ENCODE results near the gene FARSA.

DNA sequence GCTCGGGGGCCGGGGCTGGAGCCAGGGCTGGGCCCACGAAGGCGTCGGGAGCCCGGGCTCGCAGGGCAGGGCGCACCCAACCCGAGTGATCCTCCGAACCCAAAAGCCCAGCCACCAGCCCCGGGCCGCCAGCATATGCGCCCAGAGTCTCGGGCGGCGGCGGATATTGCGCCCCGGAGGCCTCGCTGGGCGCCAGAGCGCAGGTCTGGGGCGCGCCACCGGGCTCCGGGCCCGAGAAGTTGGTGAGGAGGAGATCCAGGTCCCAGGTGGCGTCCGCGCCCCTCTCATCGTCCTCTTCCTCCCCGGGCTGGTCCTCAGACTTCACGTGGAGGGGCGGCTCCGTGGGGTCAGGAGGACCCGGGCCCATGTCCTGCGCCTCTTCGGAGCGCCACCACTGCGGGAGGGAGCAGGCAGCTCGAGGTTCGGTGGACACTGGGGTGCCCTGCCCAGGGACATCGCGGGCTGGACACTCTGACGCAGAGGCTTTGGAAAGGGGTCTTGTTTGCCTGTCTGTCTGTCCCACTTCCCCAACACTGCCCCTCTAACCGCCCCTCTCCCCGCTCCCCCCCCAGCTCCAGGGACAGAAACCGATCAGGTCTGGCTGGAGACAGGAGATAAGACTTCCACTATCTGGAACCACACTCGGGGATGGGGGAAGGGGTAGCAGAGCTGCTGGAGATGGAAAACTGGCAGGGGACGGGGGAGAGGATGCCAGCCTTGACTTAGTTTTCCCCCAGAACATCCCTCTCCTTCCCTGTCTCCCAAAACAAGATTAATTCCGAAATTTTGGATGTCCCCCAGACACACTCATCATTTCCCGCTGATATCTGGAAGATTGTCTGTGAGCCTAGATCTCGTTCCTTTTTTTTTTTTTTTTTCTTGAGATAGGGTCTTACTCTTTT lies 47.5 kb downstream of the FARSA start:
- TF ChIP-seq, protein P1, sequence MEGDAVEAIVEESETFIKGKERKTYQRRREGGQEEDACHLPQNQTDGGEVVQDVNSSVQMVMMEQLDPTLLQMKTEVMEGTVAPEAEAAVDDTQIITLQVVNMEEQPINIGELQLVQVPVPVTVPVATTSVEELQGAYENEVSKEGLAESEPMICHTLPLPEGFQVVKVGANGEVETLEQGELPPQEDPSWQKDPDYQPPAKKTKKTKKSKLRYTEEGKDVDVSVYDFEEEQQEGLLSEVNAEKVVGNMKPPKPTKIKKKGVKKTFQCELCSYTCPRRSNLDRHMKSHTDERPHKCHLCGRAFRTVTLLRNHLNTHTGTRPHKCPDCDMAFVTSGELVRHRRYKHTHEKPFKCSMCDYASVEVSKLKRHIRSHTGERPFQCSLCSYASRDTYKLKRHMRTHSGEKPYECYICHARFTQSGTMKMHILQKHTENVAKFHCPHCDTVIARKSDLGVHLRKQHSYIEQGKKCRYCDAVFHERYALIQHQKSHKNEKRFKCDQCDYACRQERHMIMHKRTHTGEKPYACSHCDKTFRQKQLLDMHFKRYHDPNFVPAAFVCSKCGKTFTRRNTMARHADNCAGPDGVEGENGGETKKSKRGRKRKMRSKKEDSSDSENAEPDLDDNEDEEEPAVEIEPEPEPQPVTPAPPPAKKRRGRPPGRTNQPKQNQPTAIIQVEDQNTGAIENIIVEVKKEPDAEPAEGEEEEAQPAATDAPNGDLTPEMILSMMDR (IDR thresholded peaks at IDR 0.05), result peak; percentile 33
- no peak for TF ChIP-seq EZH2 (IDR thresholded peaks at IDR 0.05; ENCODE audit: borderline replicate concordance, insufficient read depth, low read depth, low read length, poor library complexity, severe bottlenecking)

Measured in B cell (primary cell).